Measurements from ENCODE around the gene TMPRSS3.

DNA sequence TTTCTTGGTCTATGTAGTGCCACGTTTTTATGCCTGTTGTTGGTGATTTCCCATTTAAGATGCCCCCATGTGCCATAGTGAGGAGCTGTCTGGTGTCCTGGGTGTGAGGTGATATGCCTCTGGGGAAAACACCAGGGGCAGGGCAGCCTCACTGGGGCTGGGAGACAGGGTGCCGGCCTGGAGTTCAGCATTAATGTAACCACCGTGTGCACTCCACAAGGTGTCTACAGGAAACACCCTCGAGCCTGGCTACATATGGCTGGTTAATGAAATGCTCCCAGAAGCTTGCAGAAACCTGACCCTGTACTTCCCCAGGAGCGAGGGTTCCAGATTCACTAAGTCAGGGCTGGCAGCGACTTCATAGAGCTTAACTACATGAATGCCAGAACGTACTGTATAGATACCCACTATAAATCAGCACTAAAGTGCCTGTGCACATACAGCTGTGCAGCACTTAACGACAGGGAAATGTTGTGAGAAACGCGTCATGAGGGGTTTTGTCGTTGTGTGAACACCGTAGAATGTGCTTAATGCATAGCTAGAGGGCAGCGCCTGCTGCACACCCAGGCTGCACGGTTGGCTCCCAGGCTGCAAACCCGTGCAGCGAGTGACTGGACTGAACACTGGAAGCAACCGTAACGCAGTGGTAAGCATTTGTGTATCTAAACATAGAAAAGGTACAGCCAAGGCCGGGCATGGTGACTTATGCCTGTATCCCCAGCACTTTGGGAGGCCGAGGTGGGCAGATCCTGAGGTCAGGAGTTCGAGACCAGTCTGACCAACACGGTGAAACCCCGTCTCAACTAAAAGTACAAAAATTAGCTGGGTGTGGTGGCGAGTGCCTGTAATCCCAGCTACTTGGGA, 55.4 kb downstream of the TMPRSS3 start:
- TF ChIP-seq, protein P1, sequence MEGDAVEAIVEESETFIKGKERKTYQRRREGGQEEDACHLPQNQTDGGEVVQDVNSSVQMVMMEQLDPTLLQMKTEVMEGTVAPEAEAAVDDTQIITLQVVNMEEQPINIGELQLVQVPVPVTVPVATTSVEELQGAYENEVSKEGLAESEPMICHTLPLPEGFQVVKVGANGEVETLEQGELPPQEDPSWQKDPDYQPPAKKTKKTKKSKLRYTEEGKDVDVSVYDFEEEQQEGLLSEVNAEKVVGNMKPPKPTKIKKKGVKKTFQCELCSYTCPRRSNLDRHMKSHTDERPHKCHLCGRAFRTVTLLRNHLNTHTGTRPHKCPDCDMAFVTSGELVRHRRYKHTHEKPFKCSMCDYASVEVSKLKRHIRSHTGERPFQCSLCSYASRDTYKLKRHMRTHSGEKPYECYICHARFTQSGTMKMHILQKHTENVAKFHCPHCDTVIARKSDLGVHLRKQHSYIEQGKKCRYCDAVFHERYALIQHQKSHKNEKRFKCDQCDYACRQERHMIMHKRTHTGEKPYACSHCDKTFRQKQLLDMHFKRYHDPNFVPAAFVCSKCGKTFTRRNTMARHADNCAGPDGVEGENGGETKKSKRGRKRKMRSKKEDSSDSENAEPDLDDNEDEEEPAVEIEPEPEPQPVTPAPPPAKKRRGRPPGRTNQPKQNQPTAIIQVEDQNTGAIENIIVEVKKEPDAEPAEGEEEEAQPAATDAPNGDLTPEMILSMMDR (conservative IDR thresholded peaks at IDR 0.05; ENCODE audit: low read length) = no peak
- no peak for TF ChIP-seq EZH2phosphoT487 (IDR thresholded peaks at IDR 0.05; ENCODE audit: borderline replicate concordance)
